Measurements from ENCODE around the gene MT1E. TPM values are rescaled to one million over a fixed set of nuclear protein-coding genes. Genes with fewer than 3 reads are reported as not detected.

The MT1E gene
- total and polyA plus RNA-seq, 2 of the 13 experiments (the other 11 are each of a cell fraction or from before 2014, with no cell fraction given) = 110 to 1,072 TPM

GRCh38 chr16:56647641-56648431 is 22.3 kb downstream of the MT1E start (continued):
- TF ChIP-seq TFDP2 (CRISPR knock-in tag; IDR thresholded peaks at IDR 0.05) (peak; percentile 54), XRCC5 (optimal IDR thresholded peaks at IDR 0.05; ENCODE audit: low read length) (peak; percentile 24), STAG1 (CRISPR knock-in tag; IDR thresholded peaks at IDR 0.05) (peak; percentile 45), HNF4A (CRISPR knock-in tag; IDR thresholded peaks at IDR 0.05) (peak; percentile 52; the same call in 1 of the 2 replicates), ZNF513 (CRISPR knock-in tag; conservative IDR thresholded peaks at IDR 0.05) (no peak), ZNF724P (CRISPR knock-in tag; IDR thresholded peaks at IDR 0.05; ENCODE audit: borderline replicate concordance) (peak; percentile 66; the same call in 1 of the 2 replicates), ZNF800 (CRISPR knock-in tag; IDR thresholded peaks at IDR 0.05) (peak; percentile 86; the same call in 1 of the 2 replicates), TAF15 (IDR thresholded peaks at IDR 0.05; ENCODE audit: low read depth, low read length, poor library complexity, severe bottlenecking) (no peak), MTF1 (CRISPR knock-in tag; IDR thresholded peaks at IDR 0.05) (peak; percentile 78; the same call in 1 of the 2 replicates), ZNF589 (CRISPR knock-in tag; conservative IDR thresholded peaks at IDR 0.05) (no peak), IRF9 (CRISPR knock-in tag; IDR thresholded peaks at IDR 0.05; ENCODE audit: borderline replicate concordance) (peak; percentile 21; the same call in 1 of the 2 replicates), PRDM4 (CRISPR knock-in tag; IDR thresholded peaks at IDR 0.05; ENCODE audit: borderline replicate concordance) (no peak), WIZ (CRISPR knock-in tag; IDR thresholded peaks at IDR 0.05) (no peak)
- TF ChIP-seq, protein P1, sequence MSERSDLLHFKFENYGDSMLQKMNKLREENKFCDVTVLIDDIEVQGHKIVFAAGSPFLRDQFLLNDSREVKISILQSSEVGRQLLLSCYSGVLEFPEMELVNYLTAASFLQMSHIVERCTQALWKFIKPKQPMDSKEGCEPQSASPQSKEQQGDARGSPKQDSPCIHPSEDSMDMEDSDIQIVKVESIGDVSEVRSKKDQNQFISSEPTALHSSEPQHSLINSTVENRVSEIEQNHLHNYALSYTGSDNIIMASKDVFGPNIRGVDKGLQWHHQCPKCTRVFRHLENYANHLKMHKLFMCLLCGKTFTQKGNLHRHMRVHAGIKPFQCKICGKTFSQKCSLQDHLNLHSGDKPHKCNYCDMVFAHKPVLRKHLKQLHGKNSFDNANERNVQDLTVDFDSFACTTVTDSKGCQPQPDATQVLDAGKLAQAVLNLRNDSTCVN (CRISPR knock-in tag; IDR thresholded peaks at IDR 0.05; ENCODE audit: borderline replicate concordance) = no peak
- TF ChIP-seq, protein P2, sequence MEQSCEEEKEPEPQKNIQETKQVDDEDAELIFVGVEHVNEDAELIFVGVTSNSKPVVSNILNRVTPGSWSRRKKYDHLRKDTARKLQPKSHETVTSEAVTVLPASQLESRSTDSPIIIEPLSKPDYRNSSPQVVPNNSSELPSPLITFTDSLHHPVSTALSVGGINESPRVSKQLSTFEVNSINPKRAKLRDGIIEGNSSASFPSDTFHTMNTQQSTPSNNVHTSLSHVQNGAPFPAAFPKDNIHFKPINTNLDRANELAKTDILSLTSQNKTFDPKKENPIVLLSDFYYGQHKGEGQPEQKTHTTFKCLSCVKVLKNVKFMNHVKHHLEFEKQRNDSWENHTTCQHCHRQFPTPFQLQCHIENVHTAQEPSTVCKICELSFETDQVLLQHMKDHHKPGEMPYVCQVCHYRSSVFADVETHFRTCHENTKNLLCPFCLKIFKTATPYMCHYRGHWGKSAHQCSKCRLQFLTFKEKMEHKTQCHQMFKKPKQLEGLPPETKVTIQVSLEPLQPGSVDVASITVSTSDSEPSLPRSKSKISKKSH (CRISPR knock-in tag; IDR thresholded peaks at IDR 0.05; ENCODE audit: borderline replicate concordance) = peak; percentile 54; the same call in 1 of the 2 replicates

All from HepG2 (cell line).